K562 (cell line): ENCODE data around the gene CELSR1. TPM values are rescaled to one million over a fixed set of nuclear protein-coding genes. Genes with fewer than 3 reads are reported as not detected.

Source experiments
- ATAC-seq: fragments of 200-7000 bp; cut with Tn5 transposase; 3 replicates; pipeline ENCODE4 v1.9.1; 2020; ENCODE audit warnings: moderate library complexity
- BruUV-seq: library from RNA; stranded (reverse); fragments of 400-500 nt; replicated peaks from 2 replicates; lab custom pipeline; 2021; lab: Mats Ljungman, UMichigan
- CTCF ChIA-PET: fragments of 300-600 bp; formaldehyde crosslinking; extraction: SDS; loops from one replicate; lab custom pipeline; 2021; ENCODE audit warnings: low intra/inter-chr PET ratio; lab: Yijun Ruan, JAX
- POLR2A ChIA-PET: fragments of 300-600, 350-650 bp; sonication (Branson Sonifier 250); formaldehyde crosslinking; extraction: SDS; loops from one replicate; lab custom pipeline; 2021; ENCODE audit warnings: antibody characterized with exemption, inconsistent platforms; lab: Yijun Ruan, JAX
- DNase-seq, 4 experiments: peaks; one replicate each; pipeline versions ENCODE4 v3.0.0 to v3.0.0-alpha.2; 2011 to 2018; ENCODE audit warnings: low spot score in 3 of 4, mixed read lengths in 3 of 4; ENCODE audit errors: extremely low read depth in 1 of 4
- FAIRE-seq: peaks from 2 replicates; lab custom pipeline; 2011; peaks lifted over from hg19 to GRCh38; lab: Jason Lieb, UNC
- H2AFZ ChIP-seq: 2 replicates; pipeline ENCODE4 v1.6.0; 2011; ENCODE audit warnings: low read depth, low read length, control low read depth, inconsistent platforms
- H3K27ac ChIP-seq: fragments of 200-600 bp; 3 replicates; pipeline ENCODE4 v1.8.0; 2011; ENCODE audit warnings: low read depth, mild to moderate bottlenecking, control low read depth, inconsistent platforms, low read length, moderate library complexity, mixed read lengths; ENCODE audit errors: extremely low read depth
- H3K27me3 ChIP-seq, 2 experiments: fragments of 300-600 bp in 1 of 2; 2 replicates in 1 of 2; 3 replicates in 1 of 2; pipeline versions ENCODE4 v1.6.0 to v1.8.0; 2011; ENCODE audit warnings: inconsistent platforms in 2 of 2, low read length in 2 of 2, mild to moderate bottlenecking in 1 of 2, mixed read lengths in 1 of 2, moderate library complexity in 1 of 2; ENCODE audit not compliant: control insufficient read depth in 2 of 2, insufficient read depth in 2 of 2
- H3K36me3 ChIP-seq: fragments of 300-600 bp; 3 replicates; pipeline ENCODE4 v1.8.0; 2011; ENCODE audit warnings: mild to moderate bottlenecking, low read length, inconsistent platforms; ENCODE audit not compliant: control insufficient read depth, insufficient read depth
- H3K4me1 ChIP-seq, 2 experiments: fragments of 200-600 bp in 1 of 2; replicated peaks in 1 of 2; 2 replicates in 1 of 2; 3 replicates in 1 of 2; pipeline versions ENCODE4 v1.5.1 to v1.8.0; 2011; ENCODE audit warnings: inconsistent platforms in 2 of 2, low read length in 2 of 2, mild to moderate bottlenecking in 1 of 2, mixed read lengths in 1 of 2, moderate library complexity in 1 of 2; ENCODE audit not compliant: control insufficient read depth in 2 of 2, insufficient read depth in 2 of 2
- H3K4me2 ChIP-seq: 2 replicates; pipeline ENCODE4 v1.6.1; 2011; ENCODE audit warnings: low read length, control low read depth, inconsistent platforms, mixed read lengths; ENCODE audit not compliant: insufficient read depth
- H3K4me3 ChIP-seq: fragments of 200-600 bp; sonication (generic), shearing (Covaris generic); 2 replicates; pipeline ENCODE4 v1.5.1; 2016; ENCODE audit warnings: control low read depth, inconsistent platforms
- H3K79me2 ChIP-seq: fragments of 200-600 bp; 3 replicates; pipeline ENCODE4 v1.8.0; 2011; ENCODE audit warnings: low read length, inconsistent platforms; ENCODE audit not compliant: control insufficient read depth, insufficient read depth
- H3K9ac ChIP-seq, 2 experiments: 2 replicates each; pipeline versions ENCODE4 v1.6.0 to v1.6.1; 2011; ENCODE audit warnings: low read depth in 2 of 2, low read length in 2 of 2, control low read depth in 1 of 2, inconsistent platforms in 1 of 2, mild to moderate bottlenecking in 1 of 2, mixed read lengths in 1 of 2; ENCODE audit not compliant: insufficient read depth in 1 of 2
- H3K9me1 ChIP-seq: one replicate; pipeline ENCODE4 v1.6.0; 2011; ENCODE audit warnings: inconsistent platforms, mild to moderate bottlenecking, low read length, moderate library complexity; ENCODE audit not compliant: control insufficient read depth, insufficient read depth
- H3K9me3 ChIP-seq: replicated peaks from 2 replicates; pipeline ENCODE4 v1.5.1; 2011; ENCODE audit warnings: low read depth, low read length, inconsistent platforms; ENCODE audit not compliant: control insufficient read depth, insufficient read depth
- H4K20me1 ChIP-seq: replicated peaks from 2 replicates; pipeline ENCODE4 v1.6.1; 2011; ENCODE audit warnings: low read length, inconsistent platforms, mixed read lengths; ENCODE audit not compliant: control insufficient read depth, insufficient read depth
- HDAC8 ChIP-seq: fragments of 450-650 bp; IDR thresholded peaks from 2 replicates; pipeline ENCODE4 v1.6.1; 2016; ENCODE audit warnings: mild to moderate bottlenecking, missing genetic modification characterization, moderate library complexity, missing compliant biosample characterization
- LCOR ChIP-seq: sonication (generic); formaldehyde crosslinking; IDR thresholded peaks from 2 replicates; pipeline ENCODE4 v1.8.0; 2022; ENCODE audit warnings: mild to moderate bottlenecking, missing genetic modification reagents
- WGBS: fragments of 100-300 bp; shearing (Covaris generic); methylation state at CpG from one replicate; pipeline ENCODE4 v1.1.6; 2016; ENCODE audit warnings: low coverage, mixed read lengths; ENCODE audit not compliant: insufficient coverage; ENCODE audit errors: missing lambda C conversion rate; 5-methylcytosine and 5-hydroxymethylcytosine counted together
- in situ Hi-C: fragments of 300-500 bp; cut with MboI; formaldehyde crosslinking; loops from 4 replicates; pipeline ENCODE4 v1.15.0; 2018; ENCODE audit warnings: inconsistent platforms, mixed read lengths
- intact Hi-C: fragments of 100-400 bp; cut with micrococcal nuclease; formaldehyde crosslinking; loops from 2 replicates; pipeline ENCODE4 v1.14.2; 2022
- polyA plus RNA-seq, 8 experiments: library from polyadenylated mRNA; depleted of rRNA in 4 of 8; stranded (reverse) in 5 of 8; unstranded in 3 of 8; fragments of >200 nt; fragmentation: Nextera tagmentation in 2 of 8; fragmentation: Illumina TruSeq in 1 of 8; extraction: Ambion mirVana in 2 of 8; extraction: Trizol in 1 of 8; gene quantifications; 2 replicates each; pipeline versions ENCODE4 v1.2.1 to v1.2.3, GENCODE V29; 2011 to 2014; ENCODE audit warnings: inconsistent platforms in 1 of 8, missing spikeins in 1 of 8
- total RNA-seq, 7 experiments: library from RNA; depleted of rRNA in 6 of 7; stranded (reverse); fragments of >200 nt in 6 of 7; fragmentation: Illumina TruSeq in 2 of 7; extraction: Trizol in 2 of 7; gene quantifications; 2 replicates each; pipeline versions ENCODE4 v1.2.1 to v1.2.3, GENCODE V29; 2011 to 2021; ENCODE audit warnings: low replicate concordance in 1 of 7
- TF ChIP-seq, protein P1 (sequence below): fragments of 450-650 bp; IDR thresholded peaks from 2 replicates; pipeline ENCODE4 v1.6.1; 2016; ENCODE audit warnings: mild to moderate bottlenecking
- TF ChIP-seq, protein P2 (sequence below): fragments of 250-450 bp; sonication (Bioruptor Pico); IDR thresholded peaks from 2 replicates; pipeline ENCODE4 v1.9.0; 2021; ENCODE audit warnings: mild to moderate bottlenecking

Gene CELSR1
- total and polyA plus RNA-seq, 9 of the 15 experiments (the other 6 are each of a cell fraction or from before 2014, with no cell fraction given) = under 0.01 to 0.09 TPM; not detected in 7

DNA sequence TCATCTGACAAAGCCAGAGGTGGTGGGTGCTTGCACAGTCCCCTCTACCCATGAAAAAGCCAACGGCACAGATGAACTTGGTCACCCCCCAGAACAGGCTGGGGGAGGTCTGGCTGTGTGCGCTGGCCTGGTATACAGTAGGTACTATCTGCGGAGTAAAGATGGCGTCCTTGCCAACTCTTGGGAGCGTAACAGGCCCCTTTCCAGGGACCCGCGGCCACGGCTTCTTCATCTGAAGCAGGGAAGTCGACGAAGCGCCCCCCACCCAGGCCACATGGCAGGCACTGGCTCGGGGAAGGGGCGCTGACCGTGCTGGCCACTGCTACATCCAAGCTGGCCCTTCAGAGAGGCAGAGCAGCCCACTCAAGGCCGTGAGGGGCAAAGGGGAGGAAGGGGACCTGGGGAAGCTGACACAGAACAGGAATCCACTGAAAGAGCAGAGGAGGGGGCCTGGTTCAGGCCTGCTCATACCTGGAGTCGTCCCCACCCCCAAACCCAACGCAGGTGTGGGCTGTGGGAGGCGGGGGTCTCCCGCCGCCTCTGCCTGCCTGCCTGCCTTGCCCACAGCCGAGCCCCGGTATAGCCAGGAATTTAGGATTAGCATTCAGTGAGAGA, 75.7 kb downstream of the CELSR1 start:
- WGBS = 10% methylated on average over 9 of the region's 22 CpGs
- no peak overlapping the region for H3K4me3 ChIP-seq
- H2AFZ ChIP-seq = no peak overlapping the region
- no peaks in the 10 kb centered on the region for H3K9me1 ChIP-seq
- H3K4me1 ChIP-seq = peaks cover 0 to 20% of the 10 kb centered on the region in 2 experiments; a peak in 3 of 5 replicates
- H3K4me2 ChIP-seq = no peak overlapping the region
- no peaks in the 10 kb centered on the region for H3K36me3 ChIP-seq
- ChIA-PET POLR2A (no interaction called here), CTCF (no interaction called here)
- intact Hi-C loops = no loop called here
- ATAC-seq (no peak), FAIRE-seq (no peak), DNase-seq (no peak)
- H3K27me3 ChIP-seq = peaks cover 26 to 69% of the 10 kb centered on the region in 2 experiments; a peak in 4 of 5 replicates
- no peak overlapping the region for H3K27ac ChIP-seq
- no peaks in the 10 kb centered on the region for H3K79me2 ChIP-seq
- no peaks in the 10 kb centered on the region for H3K9me3 ChIP-seq
- in situ Hi-C loops = no loop called here
- no TSS peak for BruUV-seq
- TF ChIP-seq, protein P1, sequence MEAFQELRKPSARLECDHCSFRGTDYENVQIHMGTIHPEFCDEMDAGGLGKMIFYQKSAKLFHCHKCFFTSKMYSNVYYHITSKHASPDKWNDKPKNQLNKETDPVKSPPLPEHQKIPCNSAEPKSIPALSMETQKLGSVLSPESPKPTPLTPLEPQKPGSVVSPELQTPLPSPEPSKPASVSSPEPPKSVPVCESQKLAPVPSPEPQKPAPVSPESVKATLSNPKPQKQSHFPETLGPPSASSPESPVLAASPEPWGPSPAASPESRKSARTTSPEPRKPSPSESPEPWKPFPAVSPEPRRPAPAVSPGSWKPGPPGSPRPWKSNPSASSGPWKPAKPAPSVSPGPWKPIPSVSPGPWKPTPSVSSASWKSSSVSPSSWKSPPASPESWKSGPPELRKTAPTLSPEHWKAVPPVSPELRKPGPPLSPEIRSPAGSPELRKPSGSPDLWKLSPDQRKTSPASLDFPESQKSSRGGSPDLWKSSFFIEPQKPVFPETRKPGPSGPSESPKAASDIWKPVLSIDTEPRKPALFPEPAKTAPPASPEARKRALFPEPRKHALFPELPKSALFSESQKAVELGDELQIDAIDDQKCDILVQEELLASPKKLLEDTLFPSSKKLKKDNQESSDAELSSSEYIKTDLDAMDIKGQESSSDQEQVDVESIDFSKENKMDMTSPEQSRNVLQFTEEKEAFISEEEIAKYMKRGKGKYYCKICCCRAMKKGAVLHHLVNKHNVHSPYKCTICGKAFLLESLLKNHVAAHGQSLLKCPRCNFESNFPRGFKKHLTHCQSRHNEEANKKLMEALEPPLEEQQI = no peak
- no peak for TF ChIP-seq LCOR (CRISPR knock-in tag)
- no peak for TF ChIP-seq HDAC8 (tag)
- TF ChIP-seq, protein P2, sequence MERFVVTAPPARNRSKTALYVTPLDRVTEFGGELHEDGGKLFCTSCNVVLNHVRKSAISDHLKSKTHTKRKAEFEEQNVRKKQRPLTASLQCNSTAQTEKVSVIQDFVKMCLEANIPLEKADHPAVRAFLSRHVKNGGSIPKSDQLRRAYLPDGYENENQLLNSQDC (CRISPR knock-in tag) = no peak
- H3K9ac ChIP-seq = no peak overlapping the region
- H4K20me1 ChIP-seq = no peaks in the 10 kb centered on the region
